GM18861 (cell line): ENCODE measurements around the gene COL4A3.

Source experiments
- ATAC-seq: cut with Tn5 transposase; IDR thresholded peaks from one replicate; pipeline ENCODE4 v1.9.1; 2021; ENCODE audit not compliant: unreplicated experiment

The COL4A3 gene

GRCh38 chr2:227163998-227164762 lies at the start of gene COL4A3, which contains the start of gene COL4A4:
COL4A3 (plus strand) TSS chr2:227164624; CDS start chr2:227164727, 103 bp downstream.
COL4A4 (minus strand) TSS chr2:227164205; CDS start chr2:227147483, 16,722 bp downstream.
- ATAC-seq, result no peak

GRCh38 chr2:227115761-227116160 lies 48.7 kb upstream of the COL4A3 start:
- ATAC-seq, result no peak

GRCh38 chr2:227117027-227117426 lies 47.4 kb upstream of the COL4A3 start:
- ATAC-seq, result no peak

GRCh38 chr2:227117852-227118251 lies 46.6 kb upstream of the COL4A3 start:
- ATAC-seq, result no peak

GRCh38 chr2:227118353-227118752 lies 46.1 kb upstream of the COL4A3 start:
- ATAC-seq, result no peak

GRCh38 chr2:227123697-227124096 lies 40.7 kb upstream of the COL4A3 start:
- ATAC-seq, result no peak

- ATAC-seq, result no peak
These were observed 39.6 kb upstream of the COL4A3 start for GRCh38 chr2:227124811-227125210.

GRCh38 chr2:227125506-227125905 lies 38.9 kb upstream of the COL4A3 start:
- no peak for ATAC-seq

- no peak for ATAC-seq
These were observed 37.2 kb upstream of the COL4A3 start for GRCh38 chr2:227127201-227127600.

GRCh38 chr2:227130636-227131035 lies 33.8 kb upstream of the COL4A3 start:
- ATAC-seq, result no peak

GRCh38 chr2:227132986-227133385 lies 31.4 kb upstream of the COL4A3 start:
- ATAC-seq, result no peak

- ATAC-seq, result no peak
These were observed 29.8 kb upstream of the COL4A3 start for GRCh38 chr2:227134591-227134990.

GRCh38 chr2:227141301-227141700 lies 23.1 kb upstream of the COL4A3 start:
- ATAC-seq, result no peak

GRCh38 chr2:227143895-227144294 lies 20.5 kb upstream of the COL4A3 start:
- ATAC-seq, result no peak

- no peak for ATAC-seq
These were observed 18.0 kb upstream of the COL4A3 start for GRCh38 chr2:227146456-227146855.

- ATAC-seq, result no peak
These were observed 17.4 kb upstream of the COL4A3 start for GRCh38 chr2:227147023-227147422.

- no peak for ATAC-seq
These were observed 16.3 kb upstream of the COL4A3 start for GRCh38 chr2:227148106-227148505.

GRCh38 chr2:227150222-227150936 lies 14.0 kb upstream of the COL4A3 start:
- ATAC-seq, result no peak

- ATAC-seq, result no peak
These were observed 12.2 kb upstream of the COL4A3 start for GRCh38 chr2:227152093-227152766.

- no peak for ATAC-seq
These were observed 11.1 kb upstream of the COL4A3 start for GRCh38 chr2:227153307-227153706.

- ATAC-seq, result no peak
These were observed 10.5 kb upstream of the COL4A3 start for GRCh38 chr2:227153758-227154486.
